HEK293 (cell line): Measurements from ENCODE around the gene IL1B.

Experiments used
- PATZ1 ChIP-seq: fragments of 450-650 bp; formaldehyde crosslinking; IDR thresholded peaks from 2 replicates; pipeline ENCODE4 v1.5.1; 2016; ENCODE audit warnings: missing biosample characterization, missing genetic modification characterization
- PRDM4 ChIP-seq: fragments of 450-650 bp; formaldehyde crosslinking; IDR thresholded peaks from 2 replicates; pipeline ENCODE4 v1.5.1; 2017; ENCODE audit warnings: missing biosample characterization, missing genetic modification characterization
- RBAK ChIP-seq: fragments of 450-650 bp; formaldehyde crosslinking; IDR thresholded peaks from 2 replicates; pipeline ENCODE4 v1.5.1; 2016; ENCODE audit warnings: missing biosample characterization, missing genetic modification characterization
- TCF7L2 ChIP-seq: IDR thresholded peaks from 2 replicates; pipeline ENCODE4 v1.6.1; 2011; ENCODE audit warnings: low read depth, mild to moderate bottlenecking, inconsistent platforms, low read length, moderate library complexity, borderline replicate concordance
- ZBTB1 ChIP-seq: fragments of 450-650 bp; formaldehyde crosslinking; IDR thresholded peaks from 2 replicates; pipeline ENCODE4 v1.5.1; 2016; ENCODE audit warnings: missing biosample characterization, missing genetic modification characterization
- ZBTB7A ChIP-seq: fragments of 450-650 bp; formaldehyde crosslinking; IDR thresholded peaks from 2 replicates; pipeline ENCODE4 v1.5.1; 2016; ENCODE audit warnings: low read depth, missing biosample characterization, missing genetic modification characterization
- ZNF19 ChIP-seq: fragments of 450-650 bp; formaldehyde crosslinking; IDR thresholded peaks from 2 replicates; pipeline ENCODE4; 2016; ENCODE audit warnings: missing biosample characterization, missing genetic modification characterization, low read depth
- ZNF350 ChIP-seq: fragments of 450-650 bp; formaldehyde crosslinking; IDR thresholded peaks from 2 replicates; pipeline ENCODE4 v1.5.0; 2017; ENCODE audit warnings: missing biosample characterization, mild to moderate bottlenecking, missing genetic modification characterization
- ZNF747 ChIP-seq: fragments of 450-650 bp; formaldehyde crosslinking; IDR thresholded peaks from 2 replicates; pipeline ENCODE4 v1.5.1; 2016; ENCODE audit warnings: missing biosample characterization, missing genetic modification characterization
- TF ChIP-seq, protein P1 (sequence below): fragments of 450-650 bp; formaldehyde crosslinking; IDR thresholded peaks from 2 replicates; pipeline ENCODE4 v1.5.1; 2016; ENCODE audit warnings: missing biosample characterization, missing genetic modification characterization
- TF ChIP-seq, protein P2 (sequence below): fragments of 450-650 bp; formaldehyde crosslinking; IDR thresholded peaks from 2 replicates; pipeline ENCODE4 v1.5.1; 2016; ENCODE audit warnings: missing biosample characterization, missing genetic modification characterization

DNA sequence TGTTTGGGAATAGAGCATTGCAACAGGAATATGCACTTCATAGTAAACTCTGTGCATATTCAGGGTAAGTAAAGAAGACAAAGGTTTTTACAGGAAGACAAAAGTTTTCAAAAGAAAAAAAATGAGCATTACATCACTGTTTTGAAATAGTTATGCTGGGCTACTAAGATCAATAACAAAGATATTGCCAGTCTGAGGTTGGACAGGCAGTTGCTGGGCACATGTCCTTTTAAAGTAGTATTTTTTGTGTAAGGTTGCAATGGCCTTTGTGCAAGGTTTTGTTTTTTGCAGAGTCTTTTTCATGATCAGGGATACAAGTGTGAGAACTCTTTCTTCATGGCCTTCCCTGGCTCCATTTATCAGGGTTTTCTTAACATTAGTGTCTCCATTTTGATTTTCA is 16.2 kb downstream of the IL1B start:
- TF ChIP-seq ZBTB7A (tag by site-specific recombination) (no peak), PRDM4 (tag by site-specific recombination) (no peak), ZNF350 (tag by site-specific recombination) (no peak), ZBTB1 (tag by site-specific recombination) (no peak), ZNF19 (tag by site-specific recombination) (no peak), PATZ1 (tag by site-specific recombination) (no peak), ZNF747 (no peak), TCF7L2 (no peak), RBAK (tag by site-specific recombination) (no peak)
- TF ChIP-seq, protein P1, sequence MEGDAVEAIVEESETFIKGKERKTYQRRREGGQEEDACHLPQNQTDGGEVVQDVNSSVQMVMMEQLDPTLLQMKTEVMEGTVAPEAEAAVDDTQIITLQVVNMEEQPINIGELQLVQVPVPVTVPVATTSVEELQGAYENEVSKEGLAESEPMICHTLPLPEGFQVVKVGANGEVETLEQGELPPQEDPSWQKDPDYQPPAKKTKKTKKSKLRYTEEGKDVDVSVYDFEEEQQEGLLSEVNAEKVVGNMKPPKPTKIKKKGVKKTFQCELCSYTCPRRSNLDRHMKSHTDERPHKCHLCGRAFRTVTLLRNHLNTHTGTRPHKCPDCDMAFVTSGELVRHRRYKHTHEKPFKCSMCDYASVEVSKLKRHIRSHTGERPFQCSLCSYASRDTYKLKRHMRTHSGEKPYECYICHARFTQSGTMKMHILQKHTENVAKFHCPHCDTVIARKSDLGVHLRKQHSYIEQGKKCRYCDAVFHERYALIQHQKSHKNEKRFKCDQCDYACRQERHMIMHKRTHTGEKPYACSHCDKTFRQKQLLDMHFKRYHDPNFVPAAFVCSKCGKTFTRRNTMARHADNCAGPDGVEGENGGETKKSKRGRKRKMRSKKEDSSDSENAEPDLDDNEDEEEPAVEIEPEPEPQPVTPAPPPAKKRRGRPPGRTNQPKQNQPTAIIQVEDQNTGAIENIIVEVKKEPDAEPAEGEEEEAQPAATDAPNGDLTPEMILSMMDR (tag by site-specific recombination) = no peak
- TF ChIP-seq, protein P2, sequence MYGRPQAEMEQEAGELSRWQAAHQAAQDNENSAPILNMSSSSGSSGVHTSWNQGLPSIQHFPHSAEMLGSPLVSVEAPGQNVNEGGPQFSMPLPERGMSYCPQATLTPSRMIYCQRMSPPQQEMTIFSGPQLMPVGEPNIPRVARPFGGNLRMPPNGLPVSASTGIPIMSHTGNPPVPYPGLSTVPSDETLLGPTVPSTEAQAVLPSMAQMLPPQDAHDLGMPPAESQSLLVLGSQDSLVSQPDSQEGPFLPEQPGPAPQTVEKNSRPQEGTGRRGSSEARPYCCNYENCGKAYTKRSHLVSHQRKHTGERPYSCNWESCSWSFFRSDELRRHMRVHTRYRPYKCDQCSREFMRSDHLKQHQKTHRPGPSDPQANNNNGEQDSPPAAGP (tag by site-specific recombination) = no peak
